GM19467 (cell line): ENCODE results near the gene MARVELD1.
"Not testable (repeated sequence)": the region's sequence is repeated elsewhere in the genome, so short reads cannot be mapped to it uniquely, and the experiment has no call there.

ENCODE experiments used
- ATAC-seq: cut with Tn5 transposase; IDR thresholded peaks from one replicate; pipeline ENCODE4 v1.9.1; 2021; ENCODE audit warnings: mild to moderate bottlenecking, moderate library complexity; ENCODE audit not compliant: unreplicated experiment

Gene MARVELD1

GRCh38 chr10:97713339-97713825, at the start of gene MARVELD1:
TSS of gene MARVELD1 (plus strand) at chr10:97713730. CDS start at chr10:97713877, 147 bp downstream.
- peak; percentile 21 for ATAC-seq

GRCh38 chr10:97664282-97664850, 49.2 kb upstream of the MARVELD1 start:
- no peak for ATAC-seq

- ATAC-seq: no peak
These were observed 46.5 kb upstream of the MARVELD1 start for GRCh38 chr10:97666992-97667391.

GRCh38 chr10:97667463-97667862, 46.1 kb upstream of the MARVELD1 start:
- no peak for ATAC-seq

GRCh38 chr10:97669571-97669970, 44.0 kb upstream of the MARVELD1 start:
- ATAC-seq: no peak

- no peak for ATAC-seq
These were observed 39.6 kb upstream of the MARVELD1 start for GRCh38 chr10:97673736-97674525.

- no peak for ATAC-seq
These were observed 38.3 kb upstream of the MARVELD1 start for GRCh38 chr10:97675222-97675621.

GRCh38 chr10:97676770-97677581, 36.6 kb upstream of the MARVELD1 start:
- peak; percentile 67 for ATAC-seq

- no peak for ATAC-seq
These were observed 33.9 kb upstream of the MARVELD1 start for GRCh38 chr10:97679594-97679993.

GRCh38 chr10:97682042-97682441, 31.5 kb upstream of the MARVELD1 start:
- ATAC-seq: no peak

GRCh38 chr10:97683556-97684367, 29.8 kb upstream of the MARVELD1 start:
- ATAC-seq: no peak

- ATAC-seq: not testable (repeated sequence)
These were observed 29.2 kb upstream of the MARVELD1 start for GRCh38 chr10:97684368-97684713.

- no peak for ATAC-seq
These were observed 28.6 kb upstream of the MARVELD1 start for GRCh38 chr10:97684866-97685394.

GRCh38 chr10:97685395-97685958, 28.1 kb upstream of the MARVELD1 start:
- no peak for ATAC-seq

GRCh38 chr10:97686301-97686961, 27.1 kb upstream of the MARVELD1 start:
- ATAC-seq: no peak

- peak; percentile 94 for ATAC-seq
These were observed 26.4 kb upstream of the MARVELD1 start, which contains the start of gene AVPI1 for GRCh38 chr10:97686962-97687784. TSS of gene AVPI1 (minus strand) at chr10:97687241. CDS start at chr10:97679905, 7,336 bp downstream.

- no peak for ATAC-seq
These were observed 25.4 kb upstream of the MARVELD1 start for GRCh38 chr10:97687785-97688781.
